Endodermal cell (in vitro differentiated cells): Measurements from ENCODE around the gene STX8. TPM values are rescaled to one million over a fixed set of nuclear protein-coding genes. Genes with fewer than 3 reads are reported as not detected.

Experiments used
- DNase-seq: peaks from one replicate; pipeline ENCODE4 v3.0.0-alpha.2; 2017
- H3K27ac ChIP-seq: 2 replicates; pipeline ENCODE4 v1.5.1; 2013; ENCODE audit warnings: mild to moderate bottlenecking, low read depth, low read length, moderate library complexity
- H3K27me3 ChIP-seq: 2 replicates; pipeline ENCODE4 v1.6.1; 2013; ENCODE audit warnings: mild to moderate bottlenecking, low read length, moderate library complexity; ENCODE audit not compliant: insufficient read depth, control insufficient read depth, poor library complexity, severe bottlenecking
- H3K36me3 ChIP-seq: 2 replicates; pipeline ENCODE4 v1.7.0; 2013; ENCODE audit warnings: mild to moderate bottlenecking, low read length, moderate library complexity; ENCODE audit not compliant: control insufficient read depth, insufficient read depth
- H3K4me1 ChIP-seq: one replicate; pipeline ENCODE4 v1.7.0; 2013; ENCODE audit warnings: low read length; ENCODE audit not compliant: control insufficient read depth, insufficient read depth
- H3K4me3 ChIP-seq: 2 replicates; pipeline ENCODE4 v1.5.1; 2013; ENCODE audit warnings: mild to moderate bottlenecking, low read length, moderate library complexity
- H3K9ac ChIP-seq: 2 replicates; pipeline ENCODE4 v1.6.1; 2013; ENCODE audit warnings: mild to moderate bottlenecking, low read length, moderate library complexity; ENCODE audit not compliant: poor library complexity, severe bottlenecking; ENCODE audit errors: extremely low read depth
- H3K9me3 ChIP-seq: 2 replicates; pipeline ENCODE4 v1.6.1; 2013; ENCODE audit warnings: mild to moderate bottlenecking, low read length, moderate library complexity; ENCODE audit not compliant: control insufficient read depth
- H3K27ac Mint-ChIP-seq: 2 replicates; pipeline ENCODE4 v1.8.0; 2020; ENCODE audit warnings: mixed read lengths
- H3K27me3 Mint-ChIP-seq: 2 replicates; pipeline ENCODE4 v1.8.0; 2021; ENCODE audit warnings: mild to moderate bottlenecking, mixed read lengths; ENCODE audit not compliant: insufficient read depth
- H3K36me3 Mint-ChIP-seq: 2 replicates; pipeline ENCODE4 v1.8.0; 2020; ENCODE audit warnings: low read depth, mixed read lengths
- H3K4me1 Mint-ChIP-seq: 2 replicates; pipeline ENCODE4 v1.8.0; 2020; ENCODE audit warnings: mixed read lengths
- H3K4me3 Mint-ChIP-seq: 2 replicates; pipeline ENCODE4 v1.8.0; 2020; ENCODE audit warnings: mild to moderate bottlenecking, moderate library complexity, mixed read lengths
- H3K9me3 Mint-ChIP-seq: 2 replicates; pipeline ENCODE4 v1.8.0; 2020; ENCODE audit warnings: mild to moderate bottlenecking, mixed read lengths
- WGBS, 2 experiments: methylation state at CpG; one replicate each; pipeline versions ENCODE4 v1.1.5 to v1.1.7; 2013; ENCODE audit warnings: missing lambda C conversion rate in 2 of 2, mixed read lengths in 1 of 2; ENCODE audit not compliant: insufficient coverage in 1 of 2, insufficient read length in 1 of 2; 5-methylcytosine and 5-hydroxymethylcytosine counted together
- total RNA-seq, 2 donors: library from RNA; stranded (reverse); fragmentation: NEBNext Ultra II Directional in 1 of 2; extraction: Animal tissue kit (Norgen Biotek cat#: 25700) in 1 of 2; gene quantifications; 2 replicates in 1 of 2; 3 replicates in 1 of 2; pipeline ENCODE4 v1.2.1, GENCODE V29; 2021
- TF ChIP-seq, protein P1 (sequence below): fragments of 200-600 bp; sonication (generic); conservative IDR thresholded peaks from 2 replicates; pipeline ENCODE4 v1.5.0; 2021; ENCODE audit warnings: antibody characterized with exemption, mild to moderate bottlenecking

Gene STX8
- total RNA-seq, 2 donors from 2014 or later: 82.5 to 98.2 TPM

DNA sequence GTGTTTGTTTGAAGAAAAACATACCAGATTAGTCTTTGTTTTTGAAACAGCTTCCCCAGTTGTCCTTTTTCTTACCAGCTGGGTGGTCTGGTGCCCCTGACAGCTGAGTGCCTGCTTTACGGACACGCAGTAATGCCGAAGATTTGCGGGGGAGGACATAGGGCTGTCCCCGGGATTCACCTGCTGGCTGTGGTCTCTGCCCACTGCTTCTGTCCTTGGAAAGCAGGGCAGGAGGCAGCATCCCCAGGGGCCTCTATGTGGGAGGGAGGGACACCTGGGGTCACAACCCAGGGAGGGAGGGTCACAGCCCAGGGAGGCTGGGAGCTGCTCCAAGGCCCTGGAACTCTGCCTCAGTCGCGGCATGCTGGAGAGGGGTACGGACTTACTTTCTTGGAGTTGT is 332.6 kb downstream of the STX8 start:
- H3K27me3 ChIP-seq: no peaks in the 10 kb centered on the region
- H3K9me3 ChIP-seq: no peaks in the 10 kb centered on the region
- peaks cover 3% of the 10 kb centered on the region for H3K27me3 Mint-ChIP-seq
- H3K27ac Mint-ChIP-seq: no peak overlapping the region
- TF ChIP-seq, protein P1, sequence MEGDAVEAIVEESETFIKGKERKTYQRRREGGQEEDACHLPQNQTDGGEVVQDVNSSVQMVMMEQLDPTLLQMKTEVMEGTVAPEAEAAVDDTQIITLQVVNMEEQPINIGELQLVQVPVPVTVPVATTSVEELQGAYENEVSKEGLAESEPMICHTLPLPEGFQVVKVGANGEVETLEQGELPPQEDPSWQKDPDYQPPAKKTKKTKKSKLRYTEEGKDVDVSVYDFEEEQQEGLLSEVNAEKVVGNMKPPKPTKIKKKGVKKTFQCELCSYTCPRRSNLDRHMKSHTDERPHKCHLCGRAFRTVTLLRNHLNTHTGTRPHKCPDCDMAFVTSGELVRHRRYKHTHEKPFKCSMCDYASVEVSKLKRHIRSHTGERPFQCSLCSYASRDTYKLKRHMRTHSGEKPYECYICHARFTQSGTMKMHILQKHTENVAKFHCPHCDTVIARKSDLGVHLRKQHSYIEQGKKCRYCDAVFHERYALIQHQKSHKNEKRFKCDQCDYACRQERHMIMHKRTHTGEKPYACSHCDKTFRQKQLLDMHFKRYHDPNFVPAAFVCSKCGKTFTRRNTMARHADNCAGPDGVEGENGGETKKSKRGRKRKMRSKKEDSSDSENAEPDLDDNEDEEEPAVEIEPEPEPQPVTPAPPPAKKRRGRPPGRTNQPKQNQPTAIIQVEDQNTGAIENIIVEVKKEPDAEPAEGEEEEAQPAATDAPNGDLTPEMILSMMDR: no peak
- no peak overlapping the region for H3K4me3 ChIP-seq
- peaks cover 5% of the 10 kb centered on the region for H3K36me3 ChIP-seq
- H3K9ac ChIP-seq: no peak overlapping the region
- no peaks in the 10 kb centered on the region for H3K9me3 Mint-ChIP-seq
- WGBS, 2 experiments: 88 to 92% methylated on average over 8 of the region's 8 CpGs
- DNase-seq: no peak
- no peak overlapping the region for H3K27ac ChIP-seq
- H3K4me1 ChIP-seq: peaks cover 12% of the 10 kb centered on the region
- H3K4me3 Mint-ChIP-seq: no peak overlapping the region
- peaks cover 32% of the 10 kb centered on the region for H3K4me1 Mint-ChIP-seq
- peaks cover 3% of the 10 kb centered on the region for H3K36me3 Mint-ChIP-seq

DNA sequence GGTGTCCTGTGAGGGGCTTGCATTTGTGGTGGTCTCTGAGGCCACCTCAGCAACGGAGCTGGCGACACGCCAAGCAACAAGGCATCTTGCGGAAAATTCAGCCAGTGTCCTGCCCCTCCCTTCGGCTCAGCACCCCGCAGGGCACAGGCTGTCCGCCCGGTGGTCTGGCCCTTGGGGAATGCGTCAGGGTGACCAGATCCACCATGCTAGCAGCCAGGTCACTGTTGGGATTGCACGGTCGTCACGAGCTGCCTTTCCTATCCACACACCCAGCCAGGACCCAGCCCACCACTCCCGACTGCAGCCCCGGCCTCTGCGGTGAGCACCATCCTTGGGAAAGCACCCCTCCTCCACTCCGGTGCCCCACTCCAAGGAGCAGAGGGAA is 333.1 kb downstream of the STX8 start:
- Mint-ChIP-seq H3K27me3 (peaks cover 3% of the 10 kb centered on the region), H3K4me1 (peaks cover 34% of the 10 kb centered on the region), H3K9me3 (no peaks in the 10 kb centered on the region), H3K36me3 (peaks cover 7% of the 10 kb centered on the region), H3K27ac (no peak overlapping the region), H3K4me3 (no peak overlapping the region)
- TF ChIP-seq, protein P1: no peak
- H3K9ac ChIP-seq: no peak overlapping the region
- no peak overlapping the region for H3K27ac ChIP-seq
- H3K4me1 ChIP-seq: peaks cover 12% of the 10 kb centered on the region
- H3K27me3 ChIP-seq: no peaks in the 10 kb centered on the region
- WGBS, 2 experiments: 81 to 90% methylated on average over 8 to 16 of the region's 16 CpGs
- H3K36me3 ChIP-seq: peaks cover 5% of the 10 kb centered on the region
- no peaks in the 10 kb centered on the region for H3K9me3 ChIP-seq
- no peak for DNase-seq
- no peak overlapping the region for H3K4me3 ChIP-seq

DNA sequence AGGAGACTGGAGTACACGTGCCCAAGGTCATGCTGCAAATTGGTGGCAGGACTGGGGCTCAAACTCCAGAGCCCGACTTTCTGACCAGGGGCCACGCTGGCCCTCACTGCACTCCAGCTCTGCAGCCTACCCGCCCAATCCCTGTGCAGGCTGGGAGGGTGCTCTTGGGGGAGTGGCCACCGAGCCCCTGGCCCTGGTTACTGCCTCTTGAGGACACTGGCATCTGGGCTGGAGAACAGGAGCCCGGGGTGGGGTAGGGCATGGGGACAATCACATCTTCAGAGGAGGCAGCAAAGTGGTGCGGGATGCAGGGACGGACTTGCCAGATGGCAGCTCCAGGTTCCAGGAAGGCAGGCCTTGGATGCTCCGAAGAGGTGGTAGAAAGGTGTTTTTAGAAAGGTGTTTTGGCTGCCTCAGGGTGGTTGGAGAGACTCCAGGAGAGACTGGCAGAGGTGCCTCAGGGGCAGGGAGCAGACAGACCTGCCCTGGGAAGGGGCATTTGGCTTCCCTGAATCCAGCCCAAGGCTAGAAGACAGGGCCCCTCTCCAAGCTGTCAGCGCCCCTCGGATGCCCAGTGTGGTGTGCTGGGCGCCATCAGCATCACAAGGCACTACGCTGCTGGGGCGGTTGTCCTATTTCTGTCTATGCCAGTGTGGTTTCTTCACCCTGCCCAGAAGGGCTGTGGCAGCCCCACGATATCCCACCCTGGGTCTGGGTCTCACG is 333.7 kb downstream of the STX8 start:
- Histone ChIP-seq H3K36me3 (peaks cover 5% of the 10 kb centered on the region), H3K9ac (no peak overlapping the region), H3K27me3 (no peaks in the 10 kb centered on the region), H3K9me3 (no peaks in the 10 kb centered on the region), H3K4me3 (no peak overlapping the region), H3K4me1 (peaks cover 12% of the 10 kb centered on the region), H3K27ac (no peak overlapping the region)
- no peak for DNase-seq
- WGBS, 2 experiments: 94 to 96% methylated on average over 11 to 15 of the region's 16 CpGs
- no peak overlapping the region for H3K4me3 Mint-ChIP-seq
- TF ChIP-seq, protein P1: no peak
- H3K9me3 Mint-ChIP-seq: no peaks in the 10 kb centered on the region
- H3K36me3 Mint-ChIP-seq: peaks cover 9% of the 10 kb centered on the region
- peaks cover 36% of the 10 kb centered on the region for H3K4me1 Mint-ChIP-seq
- H3K27me3 Mint-ChIP-seq: peaks cover 3% of the 10 kb centered on the region
- no peak overlapping the region for H3K27ac Mint-ChIP-seq
